Measurements from ENCODE around the gene MMP24.
"Not testable (repeated sequence)": the region's sequence is repeated elsewhere in the genome, so short reads cannot be mapped to it uniquely, and the experiment has no call there.

The MMP24 gene

GRCh38 chr20:35262321-35262720, 35.8 kb downstream of the MMP24 start:
- DNase-seq: not testable (repeated sequence)

- DNase-seq: not testable (repeated sequence)
Measured at GRCh38 chr20:35262731-35263531, 36.4 kb downstream of the MMP24 start.

- no peak for DNase-seq
Measured at GRCh38 chr20:35263532-35264341, 37.2 kb downstream of the MMP24 start.

GRCh38 chr20:35264755-35265154, 38.3 kb downstream of the MMP24 start:
- no peak for DNase-seq

- DNase-seq: no peak
Measured at GRCh38 chr20:35267092-35267491, 40.6 kb downstream of the MMP24 start.

GRCh38 chr20:35269055-35269781, 42.7 kb downstream of the MMP24 start:
- DNase-seq: peak; percentile 53

- no peak for DNase-seq
Measured at GRCh38 chr20:35270021-35270902, 43.8 kb downstream of the MMP24 start.

- no peak for DNase-seq
Measured at GRCh38 chr20:35271073-35271882, 44.8 kb downstream of the MMP24 start.

- DNase-seq: no peak
Measured at GRCh38 chr20:35271904-35272303, 45.4 kb downstream of the MMP24 start.

- DNase-seq: no peak
Measured at GRCh38 chr20:35273449-35274171, 47.1 kb downstream of the MMP24 start.

GRCh38 chr20:35274172-35275092, 47.9 kb downstream of the MMP24 start:
- no peak for DNase-seq

GRCh38 chr20:35275741-35276251, 49.3 kb downstream of the MMP24 start:
- DNase-seq: no peak

- no peak for DNase-seq
Measured at GRCh38 chr20:35276408-35276807, 49.9 kb downstream of the MMP24 start.

- no peak for DNase-seq
Measured at GRCh38 chr20:35277127-35277526, 50.6 kb downstream of the MMP24 start.

GRCh38 chr20:35277531-35278395, 51.3 kb downstream of the MMP24 start, which contains the start of gene MMP24OS:
Gene MMP24OS, minus strand, starts transcription at chr20:35278122. Its CDS starts 193 bp downstream, at chr20:35277929.
- peak; percentile 90 for DNase-seq

GRCh38 chr20:35279040-35279439, 52.5 kb downstream of the MMP24 start:
- DNase-seq: no peak

GRCh38 chr20:35279533-35280174, 53.2 kb downstream of the MMP24 start:
- no peak for DNase-seq

- DNase-seq: no peak
Measured at GRCh38 chr20:35280523-35280922, 54.0 kb downstream of the MMP24 start.

Measured in activated CD4-positive, CD25-positive, alpha-beta regulatory T cell treated with anti-CD3 and anti-CD28 coated beads, Interleukin-2, amount 50 U/mL, for 72 hours (primary cell).